Keratinocyte (primary cell): ENCODE results near the gene INTS1. TPM values are rescaled to one million over a fixed set of nuclear protein-coding genes. Genes with fewer than 3 reads are reported as not detected.
A peak's percentile ranks its signal among the peaks of the same experiment; 100 is the strongest.

Experiments
- DNase-seq: peaks from one replicate; pipeline ENCODE4 v3.0.0-alpha.2; 2011; ENCODE audit warnings: low read depth, missing footprints, low spot score
- FAIRE-seq: peaks from 2 replicates; lab custom pipeline; 2011; peaks lifted over from hg19 to GRCh38; lab: Jason Lieb, UNC
- H2AFZ ChIP-seq: 2 replicates; pipeline ENCODE4 v1.6.0; 2012; ENCODE audit warnings: low read length, control low read depth, inconsistent platforms; ENCODE audit not compliant: control insufficient read depth
- H3K27ac ChIP-seq: 2 replicates; pipeline ENCODE4 v1.5.1; 2011; ENCODE audit warnings: low read length; ENCODE audit not compliant: control insufficient read depth, insufficient read depth
- H3K27me3 ChIP-seq: 3 replicates; pipeline ENCODE4 v1.6.0; 2011; ENCODE audit warnings: low read length; ENCODE audit not compliant: control insufficient read depth, insufficient read depth; ENCODE audit errors: extremely low read depth
- H3K36me3 ChIP-seq, 2 experiments: 2 replicates in 1 of 2; 3 replicates in 1 of 2; pipeline ENCODE4 v1.5.1; 2011; ENCODE audit warnings: low read length in 2 of 2, mild to moderate bottlenecking in 1 of 2; ENCODE audit not compliant: control insufficient read depth in 2 of 2, insufficient read depth in 2 of 2; ENCODE audit errors: extremely low read depth in 1 of 2
- H3K4me1 ChIP-seq: 3 replicates; pipeline ENCODE4 v1.5.1; 2011; ENCODE audit warnings: low read length; ENCODE audit not compliant: control insufficient read depth, insufficient read depth; ENCODE audit errors: extremely low read depth
- H3K4me2 ChIP-seq: 3 replicates; pipeline ENCODE4 v1.6.0; 2011; ENCODE audit warnings: low read depth, low read length; ENCODE audit not compliant: control insufficient read depth, insufficient read depth; ENCODE audit errors: extremely low read depth
- H3K4me3 ChIP-seq, 3 experiments: fragments of 200-600 bp in 1 of 3; sonication (generic) in 1 of 3; 2 replicates in 2 of 3; 3 replicates in 1 of 3; pipeline ENCODE4 v1.5.1; 2011 to 2016; ENCODE audit warnings: low read length in 3 of 3, mild to moderate bottlenecking in 3 of 3, control low read depth in 2 of 3, inconsistent platforms in 1 of 3, low read depth in 1 of 3, mixed read lengths in 1 of 3, mixed run types in 1 of 3, moderate library complexity in 1 of 3; ENCODE audit not compliant: control insufficient read depth in 2 of 3, insufficient read depth in 2 of 3; ENCODE audit errors: extremely low read depth in 1 of 3
- H3K79me2 ChIP-seq: 2 replicates; pipeline ENCODE4 v1.6.0; 2012; ENCODE audit warnings: low read length; ENCODE audit not compliant: control insufficient read depth, insufficient read depth
- H3K9ac ChIP-seq: 3 replicates; pipeline ENCODE4 v1.6.0; 2011; ENCODE audit warnings: low read length; ENCODE audit not compliant: control insufficient read depth, insufficient read depth; ENCODE audit errors: extremely low read depth
- H3K9me1 ChIP-seq: 3 replicates; pipeline ENCODE4 v1.6.0; 2011; ENCODE audit warnings: low read length; ENCODE audit not compliant: control insufficient read depth, insufficient read depth; ENCODE audit errors: extremely low read depth
- H3K9me3 ChIP-seq: 2 replicates; pipeline ENCODE4 v1.5.1; 2012; ENCODE audit warnings: low read depth, low read length; ENCODE audit not compliant: control insufficient read depth
- H4K20me1 ChIP-seq: 3 replicates; pipeline ENCODE4 v1.6.0; 2011; ENCODE audit warnings: low read length; ENCODE audit not compliant: control insufficient read depth, insufficient read depth; ENCODE audit errors: extremely low read depth
- EZH2 ChIP-seq: IDR thresholded peaks from one replicate; pipeline ENCODE4 v1.6.1; 2012; ENCODE audit warnings: inconsistent platforms, mild to moderate bottlenecking, low read length, moderate library complexity
- dilution Hi-C: fragments of 300-500 bp; cut with MboI; formaldehyde crosslinking; loops from one replicate; pipeline ENCODE4 v1.7.0; 2020; ENCODE audit warnings: low sequenced_read_pairs; ENCODE audit not compliant: extremely low pct_ligation_motif_present
- polyA plus RNA-seq, 5 experiments: library from polyadenylated mRNA; depleted of rRNA in 3 of 5; stranded (reverse) in 3 of 5; stranded (forward) in 1 of 5; unstranded in 1 of 5; fragments of >200 nt; gene quantifications; 1 replicate in 1 of 5; 2 replicates in 3 of 5; 3 replicates in 1 of 5; pipeline versions ENCODE4 v1.2.1 to v1.2.3, GENCODE V29; 2011 to 2012; ENCODE audit warnings: missing spikeins in 2 of 5, low read depth in 1 of 5, low replicate concordance in 1 of 5
- TF ChIP-seq, protein P1 (sequence below), 3 experiments: IDR thresholded peaks in 1 of 3; conservative IDR thresholded peaks in 1 of 3; optimal IDR thresholded peaks in 1 of 3; 2 replicates in 2 of 3; 3 replicates in 1 of 3; pipeline versions ENCODE3 to v1.5.1; 2011; ENCODE audit warnings: low read length in 3 of 3, mild to moderate bottlenecking in 3 of 3, moderate library complexity in 2 of 3, control low read depth in 1 of 3, inconsistent platforms in 1 of 3; ENCODE audit not compliant: insufficient read depth in 2 of 3; ENCODE audit errors: extremely low read depth in 1 of 3

The INTS1 gene
- polyA plus RNA-seq, 1 donor (not counting 4 experiments of a cell fraction or from before 2014, with no cell fraction given), result 10.6 TPM

- no peak for DNase-seq
- Histone ChIP-seq H3K79me2 (no peaks in the 10 kb centered on the region), H3K9me1 (no peaks in the 10 kb centered on the region), H4K20me1 (peaks cover 4% of the 10 kb centered on the region), H3K27ac (no peak overlapping the region), H3K4me2 (no peak overlapping the region), H3K9ac (no peak overlapping the region), H3K27me3 (peaks cover 10% of the 10 kb centered on the region), H2AFZ (no peak overlapping the region), H3K4me1 (no peaks in the 10 kb centered on the region), H3K36me3 (peaks cover 4 to 15% of the 10 kb centered on the region in 2 experiments), H3K4me3 (no peak overlapping the region), H3K9me3 (no peaks in the 10 kb centered on the region)
- dilution Hi-C loops, result no loop called here
- no peak for FAIRE-seq
- no peak for TF ChIP-seq EZH2
- TF ChIP-seq, protein P1, sequence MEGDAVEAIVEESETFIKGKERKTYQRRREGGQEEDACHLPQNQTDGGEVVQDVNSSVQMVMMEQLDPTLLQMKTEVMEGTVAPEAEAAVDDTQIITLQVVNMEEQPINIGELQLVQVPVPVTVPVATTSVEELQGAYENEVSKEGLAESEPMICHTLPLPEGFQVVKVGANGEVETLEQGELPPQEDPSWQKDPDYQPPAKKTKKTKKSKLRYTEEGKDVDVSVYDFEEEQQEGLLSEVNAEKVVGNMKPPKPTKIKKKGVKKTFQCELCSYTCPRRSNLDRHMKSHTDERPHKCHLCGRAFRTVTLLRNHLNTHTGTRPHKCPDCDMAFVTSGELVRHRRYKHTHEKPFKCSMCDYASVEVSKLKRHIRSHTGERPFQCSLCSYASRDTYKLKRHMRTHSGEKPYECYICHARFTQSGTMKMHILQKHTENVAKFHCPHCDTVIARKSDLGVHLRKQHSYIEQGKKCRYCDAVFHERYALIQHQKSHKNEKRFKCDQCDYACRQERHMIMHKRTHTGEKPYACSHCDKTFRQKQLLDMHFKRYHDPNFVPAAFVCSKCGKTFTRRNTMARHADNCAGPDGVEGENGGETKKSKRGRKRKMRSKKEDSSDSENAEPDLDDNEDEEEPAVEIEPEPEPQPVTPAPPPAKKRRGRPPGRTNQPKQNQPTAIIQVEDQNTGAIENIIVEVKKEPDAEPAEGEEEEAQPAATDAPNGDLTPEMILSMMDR (optimal IDR thresholded peaks at IDR 0.05 in 1 of 3, IDR thresholded peaks at IDR 0.05 in 1 of 3, conservative IDR thresholded peaks at IDR 0.05 in 1 of 3; ENCODE audit: extremely low read depth in 1 of 3, insufficient read depth in 2 of 3, low read length in 3 of 3), result no peak
These were observed 70.9 kb downstream of the INTS1 start for GRCh38 chr7:1433128-1433920.

- no peaks in the 10 kb centered on the region for H3K9me1 ChIP-seq
- dilution Hi-C loops, result no loop called here
- no peak for FAIRE-seq
These were observed 71.6 kb downstream of the INTS1 start for GRCh38 chr7:1432411-1433082.

More at GRCh38 chr7:1432411-1433082, 71.6 kb downstream of the INTS1 start:
- Histone ChIP-seq H3K4me1 (no peaks in the 10 kb centered on the region), H3K4me2 (no peak overlapping the region), H3K9me3 (no peaks in the 10 kb centered on the region), H3K27me3 (peaks cover 10% of the 10 kb centered on the region), H3K36me3 (peaks cover 4 to 10% of the 10 kb centered on the region in 2 experiments), H2AFZ (no peak overlapping the region), H3K9ac (no peak overlapping the region), H3K4me3 (no peak overlapping the region), H3K79me2 (no peaks in the 10 kb centered on the region), H3K27ac (no peak overlapping the region), H4K20me1 (peaks cover 4% of the 10 kb centered on the region)
- DNase-seq, result no peak
- no peak for TF ChIP-seq EZH2
- TF ChIP-seq, protein P1 (optimal IDR thresholded peaks at IDR 0.05 in 1 of 3, IDR thresholded peaks at IDR 0.05 in 1 of 3, conservative IDR thresholded peaks at IDR 0.05 in 1 of 3; ENCODE audit: extremely low read depth in 1 of 3, insufficient read depth in 2 of 3, low read length in 3 of 3), result peak; percentile 88 to 96 (median 94)
